HCT116 (cell line): Measurements from ENCODE around the gene RUNX2.

Experiments
- CEBPB ChIP-seq: IDR thresholded peaks from 2 replicates; pipeline ENCODE4 v1.6.1; 2012; ENCODE audit warnings: low read depth
- EZH2 ChIP-seq: fragments of 200-600 bp; sonication (generic); IDR thresholded peaks from 2 replicates; pipeline ENCODE4 v1.6.1; 2017; ENCODE audit warnings: antibody characterized with exemption, mixed run types
- POLR2A ChIP-seq: IDR thresholded peaks from 2 replicates; pipeline ENCODE4 v1.7.0; 2011; ENCODE audit warnings: borderline replicate concordance; ENCODE audit not compliant: insufficient read depth, insufficient read length; ENCODE audit errors: extremely low read depth
- POLR2AphosphoS5 ChIP-seq: IDR thresholded peaks from 2 replicates; pipeline ENCODE4 v1.6.1; 2011; ENCODE audit warnings: mild to moderate bottlenecking, low read depth, low read length, moderate library complexity
- YY1 ChIP-seq: IDR thresholded peaks from 2 replicates; pipeline ENCODE4 v1.6.1; 2011; ENCODE audit warnings: low read length, low read depth, moderate library complexity, mild to moderate bottlenecking; ENCODE audit not compliant: insufficient replicate concordance; ENCODE audit errors: extremely low read depth
- ZFX ChIP-seq: fragments of 450-650 bp; IDR thresholded peaks from 2 replicates; pipeline ENCODE4 v1.6.1; 2017
- TF ChIP-seq, protein P1 (sequence below), 3 experiments: fragments of 200-600 bp in 1 of 3; sonication (generic) in 1 of 3; IDR thresholded peaks in 2 of 3; conservative IDR thresholded peaks in 1 of 3; 2 replicates each; pipeline ENCODE4 v1.5.1; 2012 to 2017; ENCODE audit warnings: low read depth in 2 of 3, low read length in 2 of 3, antibody characterized with exemption in 1 of 3, borderline replicate concordance in 1 of 3, control low read depth in 1 of 3, mild to moderate bottlenecking in 1 of 3, mixed read lengths in 1 of 3, mixed run types in 1 of 3, moderate library complexity in 1 of 3; ENCODE audit not compliant: insufficient read depth in 1 of 3
- TF ChIP-seq, protein P2 (sequence below): IDR thresholded peaks from 2 replicates; pipeline ENCODE4 v1.6.1; 2011; ENCODE audit warnings: mild to moderate bottlenecking, low read length, moderate library complexity; ENCODE audit not compliant: insufficient replicate concordance; ENCODE audit errors: extremely low read depth
- TF ChIP-seq, protein P3 (sequence below): IDR thresholded peaks from 2 replicates; pipeline ENCODE4 v1.6.1; 2012
- TF ChIP-seq, protein P4 (sequence below): IDR thresholded peaks from 2 replicates; pipeline ENCODE4 v1.6.1; 2012

DNA sequence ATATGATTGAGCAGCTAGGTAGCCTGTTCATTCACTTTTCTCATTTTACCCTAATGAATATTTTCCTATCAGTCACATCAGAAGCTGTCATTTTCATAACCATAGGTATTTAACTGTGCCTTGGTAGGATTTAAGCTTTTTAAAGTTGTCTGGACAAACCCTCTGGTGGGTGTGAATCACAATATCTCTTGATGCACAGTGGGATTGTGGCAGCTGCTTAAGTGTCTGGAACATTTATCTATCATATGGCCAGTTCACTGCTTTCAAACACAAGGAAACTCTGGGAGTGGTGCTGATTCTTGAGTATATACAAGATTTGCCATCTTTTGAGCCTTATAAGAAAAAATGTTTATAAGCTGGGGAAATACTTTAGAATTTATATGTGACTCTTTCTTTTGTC lies 136.6 kb downstream of the RUNX2 start:
- TF ChIP-seq, protein P1, sequence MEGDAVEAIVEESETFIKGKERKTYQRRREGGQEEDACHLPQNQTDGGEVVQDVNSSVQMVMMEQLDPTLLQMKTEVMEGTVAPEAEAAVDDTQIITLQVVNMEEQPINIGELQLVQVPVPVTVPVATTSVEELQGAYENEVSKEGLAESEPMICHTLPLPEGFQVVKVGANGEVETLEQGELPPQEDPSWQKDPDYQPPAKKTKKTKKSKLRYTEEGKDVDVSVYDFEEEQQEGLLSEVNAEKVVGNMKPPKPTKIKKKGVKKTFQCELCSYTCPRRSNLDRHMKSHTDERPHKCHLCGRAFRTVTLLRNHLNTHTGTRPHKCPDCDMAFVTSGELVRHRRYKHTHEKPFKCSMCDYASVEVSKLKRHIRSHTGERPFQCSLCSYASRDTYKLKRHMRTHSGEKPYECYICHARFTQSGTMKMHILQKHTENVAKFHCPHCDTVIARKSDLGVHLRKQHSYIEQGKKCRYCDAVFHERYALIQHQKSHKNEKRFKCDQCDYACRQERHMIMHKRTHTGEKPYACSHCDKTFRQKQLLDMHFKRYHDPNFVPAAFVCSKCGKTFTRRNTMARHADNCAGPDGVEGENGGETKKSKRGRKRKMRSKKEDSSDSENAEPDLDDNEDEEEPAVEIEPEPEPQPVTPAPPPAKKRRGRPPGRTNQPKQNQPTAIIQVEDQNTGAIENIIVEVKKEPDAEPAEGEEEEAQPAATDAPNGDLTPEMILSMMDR (IDR thresholded peaks at IDR 0.05 in 2 of 3, conservative IDR thresholded peaks at IDR 0.05 in 1 of 3; ENCODE audit: borderline replicate concordance in 1 of 3, insufficient read depth in 1 of 3, low read depth in 2 of 3, low read length in 2 of 3) = no peak
- TF ChIP-seq YY1 (no peak), POLR2A (no peak), ZFX (no peak), POLR2AphosphoS5 (no peak), EZH2 (no peak), CEBPB (no peak)
- TF ChIP-seq, protein P2, sequence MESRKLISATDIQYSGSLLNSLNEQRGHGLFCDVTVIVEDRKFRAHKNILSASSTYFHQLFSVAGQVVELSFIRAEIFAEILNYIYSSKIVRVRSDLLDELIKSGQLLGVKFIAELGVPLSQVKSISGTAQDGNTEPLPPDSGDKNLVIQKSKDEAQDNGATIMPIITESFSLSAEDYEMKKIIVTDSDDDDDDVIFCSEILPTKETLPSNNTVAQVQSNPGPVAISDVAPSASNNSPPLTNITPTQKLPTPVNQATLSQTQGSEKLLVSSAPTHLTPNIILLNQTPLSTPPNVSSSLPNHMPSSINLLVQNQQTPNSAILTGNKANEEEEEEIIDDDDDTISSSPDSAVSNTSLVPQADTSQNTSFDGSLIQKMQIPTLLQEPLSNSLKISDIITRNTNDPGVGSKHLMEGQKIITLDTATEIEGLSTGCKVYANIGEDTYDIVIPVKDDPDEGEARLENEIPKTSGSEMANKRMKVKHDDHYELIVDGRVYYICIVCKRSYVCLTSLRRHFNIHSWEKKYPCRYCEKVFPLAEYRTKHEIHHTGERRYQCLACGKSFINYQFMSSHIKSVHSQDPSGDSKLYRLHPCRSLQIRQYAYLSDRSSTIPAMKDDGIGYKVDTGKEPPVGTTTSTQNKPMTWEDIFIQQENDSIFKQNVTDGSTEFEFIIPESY = no peak
- TF ChIP-seq, protein P3, sequence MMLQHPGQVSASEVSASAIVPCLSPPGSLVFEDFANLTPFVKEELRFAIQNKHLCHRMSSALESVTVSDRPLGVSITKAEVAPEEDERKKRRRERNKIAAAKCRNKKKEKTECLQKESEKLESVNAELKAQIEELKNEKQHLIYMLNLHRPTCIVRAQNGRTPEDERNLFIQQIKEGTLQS = no peak
- TF ChIP-seq, protein P4, sequence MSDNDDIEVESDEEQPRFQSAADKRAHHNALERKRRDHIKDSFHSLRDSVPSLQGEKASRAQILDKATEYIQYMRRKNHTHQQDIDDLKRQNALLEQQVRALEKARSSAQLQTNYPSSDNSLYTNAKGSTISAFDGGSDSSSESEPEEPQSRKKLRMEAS = no peak
